HG03139 (cell line): Measurements from ENCODE around the gene CHST11.
"Not testable (repeated sequence)": the region's sequence is repeated elsewhere in the genome, so short reads cannot be mapped to it uniquely, and the experiment has no call there.

Experiments used
- ATAC-seq: cut with Tn5 transposase; IDR thresholded peaks from one replicate; pipeline ENCODE4 v1.9.1; 2021; ENCODE audit not compliant: unreplicated experiment

The CHST11 gene

DNA sequence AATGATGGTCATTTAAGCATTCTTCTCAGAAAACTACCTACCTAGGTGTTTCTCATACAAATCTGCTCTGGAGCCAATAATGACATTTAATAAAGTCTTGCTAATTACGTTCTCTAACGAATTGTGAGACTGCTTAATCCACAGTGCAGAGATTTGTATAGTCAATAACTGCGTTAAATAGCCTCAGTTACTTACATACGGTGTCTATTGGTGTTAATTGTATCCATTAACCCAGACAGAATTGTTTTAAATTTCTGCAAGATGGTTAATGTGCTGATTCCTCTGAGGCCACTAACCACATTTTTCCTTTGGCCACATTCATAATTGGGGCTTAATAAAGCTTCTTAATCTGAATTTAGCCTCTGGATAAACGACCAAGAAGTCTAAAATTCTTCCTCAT, 329.6 kb downstream of the CHST11 start:
- ATAC-seq, result no peak

DNA sequence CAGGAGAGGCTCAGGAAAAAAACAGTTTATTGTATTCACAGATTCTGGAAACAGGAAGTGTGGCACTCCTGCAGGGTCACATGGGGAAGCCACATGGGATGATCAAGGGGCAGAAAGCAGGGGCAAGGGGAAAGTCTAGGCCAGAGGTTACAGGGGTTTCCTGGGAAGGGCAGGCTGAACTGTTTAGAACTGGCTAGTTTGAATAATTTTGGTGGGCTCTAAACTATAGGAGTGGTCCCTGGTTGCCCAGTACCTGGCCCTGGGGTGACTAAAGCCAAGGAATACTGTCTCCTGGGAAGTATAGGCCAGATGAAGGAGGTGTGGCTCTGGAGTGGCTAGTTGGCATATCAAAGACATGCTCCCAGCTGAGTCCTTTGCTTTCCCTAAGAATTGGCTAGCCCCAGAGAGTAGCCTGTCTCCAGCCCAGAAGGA, 332.1 kb downstream of the CHST11 start:
- ATAC-seq, result no peak

DNA sequence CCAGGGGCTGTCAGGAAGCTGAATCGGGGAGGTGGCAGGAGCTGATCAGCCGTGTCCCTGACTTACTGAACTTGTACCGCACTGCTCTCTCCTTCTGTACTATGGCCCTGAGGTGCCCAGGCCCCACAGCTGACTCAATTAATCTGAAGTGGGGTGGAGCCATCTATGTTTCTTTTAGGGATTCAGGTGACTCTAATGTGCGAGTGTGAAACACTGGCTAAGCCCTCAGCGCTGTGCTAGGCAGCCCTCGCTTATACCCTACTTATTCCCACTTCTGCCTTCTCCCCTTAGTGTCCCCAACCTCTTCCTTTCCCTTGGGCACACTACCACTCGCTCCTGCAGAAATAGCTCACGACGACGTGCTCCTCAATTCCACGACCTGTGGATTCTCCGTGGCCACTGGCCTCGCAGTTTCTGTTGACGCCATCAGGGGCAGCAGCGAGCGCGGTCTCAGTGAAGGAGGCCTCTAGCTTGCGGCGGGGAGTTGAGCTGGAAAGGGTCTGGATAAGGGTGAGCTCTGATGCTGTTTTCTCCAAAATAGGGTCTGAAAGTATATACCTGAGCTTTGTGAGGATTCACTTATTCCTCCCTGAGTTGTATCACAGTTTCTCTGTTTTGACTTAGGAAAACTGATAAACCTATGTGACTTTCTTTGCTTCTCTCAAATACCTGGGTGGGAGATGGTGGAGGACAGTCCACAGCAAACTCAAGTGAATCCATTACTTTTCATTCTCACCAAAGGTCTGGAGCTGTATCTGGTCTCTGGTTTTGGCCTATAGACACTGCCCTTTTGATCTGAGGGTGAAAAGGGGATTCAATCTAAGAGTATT, 333.8 kb downstream of the CHST11 start:
- no peak for ATAC-seq

DNA sequence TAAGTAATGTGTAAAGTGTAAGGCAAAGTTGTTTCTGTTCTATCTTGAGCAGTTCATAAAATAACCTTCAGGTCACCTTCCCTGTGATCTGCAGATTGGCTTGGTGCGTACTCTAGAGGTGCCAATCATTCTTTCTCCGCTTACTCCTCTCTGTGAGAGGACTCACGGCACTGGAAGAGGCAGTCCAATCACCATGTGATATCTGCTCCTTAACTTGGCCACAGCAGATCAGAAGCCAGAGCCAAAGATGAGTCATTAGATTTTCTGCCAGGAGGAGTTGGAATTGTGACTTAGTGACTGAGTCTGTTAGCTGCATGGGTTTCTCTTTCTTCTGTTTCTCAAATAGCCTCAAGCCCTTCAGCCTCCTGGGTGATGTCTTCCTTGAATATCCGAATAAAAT, 335.8 kb downstream of the CHST11 start:
- ATAC-seq, result no peak

DNA sequence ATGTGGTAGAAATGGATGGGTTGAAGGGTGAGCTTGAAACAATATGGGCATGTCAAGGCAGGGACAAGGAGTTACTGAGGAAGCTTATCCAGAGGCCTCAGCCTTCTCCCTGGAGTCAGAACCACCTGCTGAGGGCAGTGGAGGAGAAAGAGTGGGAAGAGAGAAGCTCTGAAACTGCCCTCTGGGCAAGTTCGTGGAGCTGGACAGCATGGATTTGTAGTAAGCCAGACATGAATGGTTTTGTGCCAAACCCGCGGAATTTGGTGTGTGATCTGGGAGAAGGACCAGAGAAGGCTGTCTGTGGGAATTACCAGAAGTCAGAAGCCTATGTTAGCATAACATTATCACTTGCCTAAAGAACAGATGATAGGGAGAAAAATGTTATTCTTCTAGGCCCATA, 336.5 kb downstream of the CHST11 start:
- no peak for ATAC-seq

DNA sequence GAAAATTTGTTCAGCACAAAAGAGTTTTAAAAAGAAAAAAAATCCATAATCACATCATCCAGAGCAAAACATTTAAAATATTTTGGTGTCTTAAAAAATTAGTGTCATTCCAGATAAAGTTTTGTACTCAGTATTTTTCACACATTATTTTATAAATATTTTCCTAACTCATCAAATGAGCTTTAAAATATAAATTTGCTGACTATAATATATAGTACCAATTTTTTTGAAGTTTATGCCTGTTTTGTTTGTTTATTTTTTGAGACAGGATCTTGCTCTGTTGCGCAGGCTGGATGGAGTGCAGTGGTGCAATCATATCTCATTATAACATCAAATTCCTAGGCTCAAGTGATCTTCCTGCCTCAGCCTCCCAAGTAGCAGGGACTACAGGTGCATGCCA, 337.2 kb downstream of the CHST11 start:
- no peak for ATAC-seq

DNA sequence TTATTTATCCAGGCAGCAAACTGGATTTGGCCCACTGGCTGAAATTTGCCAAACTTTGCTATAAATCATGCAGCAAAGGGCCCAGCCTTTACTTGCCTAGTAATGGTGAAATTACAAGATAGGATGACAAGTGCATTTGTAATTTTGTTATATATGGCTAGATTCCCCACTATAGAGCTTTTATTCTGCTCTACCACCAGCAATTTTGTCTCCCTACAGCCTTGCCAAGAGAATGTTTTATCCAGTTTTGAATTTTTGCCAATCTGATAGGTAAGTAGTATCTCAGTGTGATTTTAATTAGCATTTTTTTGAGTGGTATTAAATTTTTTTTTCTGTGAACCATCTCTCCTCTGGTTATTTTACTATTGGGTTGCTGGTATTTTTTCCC, 339.7 kb downstream of the CHST11 start:
- ATAC-seq, result no peak

DNA sequence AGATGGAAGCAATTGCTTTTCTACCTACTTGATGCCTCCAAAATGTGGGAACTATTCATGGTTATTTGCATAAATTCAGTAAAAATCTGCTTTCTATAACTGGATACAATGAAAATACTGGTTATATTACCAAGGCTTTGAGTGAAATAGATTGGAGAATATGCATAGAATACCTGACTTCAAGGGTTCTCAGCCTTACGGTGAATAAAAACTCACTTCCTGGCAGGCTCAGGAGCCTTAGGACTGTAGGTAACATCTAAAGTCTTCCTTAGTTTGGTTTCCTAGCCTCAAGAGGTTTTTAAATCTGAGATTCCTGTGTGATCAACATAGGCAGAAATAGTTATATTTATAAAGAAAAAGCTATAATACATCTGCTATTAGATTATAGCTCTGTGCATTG, 342.7 kb downstream of the CHST11 start:
- no peak for ATAC-seq

DNA sequence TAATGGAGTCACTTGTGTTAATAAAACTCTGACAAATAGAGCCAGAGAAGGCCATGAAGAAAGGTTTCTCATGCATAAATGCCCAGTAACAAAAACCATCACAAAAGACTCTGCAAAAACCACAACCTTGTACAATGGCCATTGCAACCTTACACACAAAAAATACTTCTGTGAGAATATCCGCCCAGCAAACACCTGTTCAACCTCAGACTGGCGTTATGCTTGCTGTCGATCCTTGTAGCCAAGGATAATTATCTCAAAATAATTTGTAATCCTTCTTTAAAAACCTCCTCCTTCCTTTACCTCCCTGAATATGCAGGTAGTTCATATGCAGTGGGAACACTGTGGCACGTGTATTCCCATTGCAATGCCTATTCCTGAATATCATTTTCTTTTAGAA, 344.3 kb downstream of the CHST11 start:
- ATAC-seq, result no peak

DNA sequence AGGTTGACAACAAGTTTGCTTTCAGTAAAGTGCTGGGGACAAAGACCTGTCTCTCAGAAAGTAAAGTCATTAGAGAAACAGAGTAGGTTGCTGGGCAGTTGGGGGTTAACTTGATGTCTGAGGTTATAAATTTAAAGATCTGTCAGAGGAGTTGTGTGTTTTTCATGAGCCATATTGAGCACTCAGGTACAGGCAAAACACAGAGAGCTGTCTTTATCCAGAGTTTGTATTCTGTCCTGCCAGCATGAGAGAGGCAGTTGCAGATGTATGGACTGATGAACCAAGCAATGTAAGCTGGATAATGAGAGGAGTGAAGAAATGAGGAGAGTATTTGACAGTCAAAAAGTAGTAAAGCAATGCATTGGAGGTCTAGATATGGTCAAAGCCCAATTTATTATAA, 344.7 kb downstream of the CHST11 start:
- no peak for ATAC-seq

DNA sequence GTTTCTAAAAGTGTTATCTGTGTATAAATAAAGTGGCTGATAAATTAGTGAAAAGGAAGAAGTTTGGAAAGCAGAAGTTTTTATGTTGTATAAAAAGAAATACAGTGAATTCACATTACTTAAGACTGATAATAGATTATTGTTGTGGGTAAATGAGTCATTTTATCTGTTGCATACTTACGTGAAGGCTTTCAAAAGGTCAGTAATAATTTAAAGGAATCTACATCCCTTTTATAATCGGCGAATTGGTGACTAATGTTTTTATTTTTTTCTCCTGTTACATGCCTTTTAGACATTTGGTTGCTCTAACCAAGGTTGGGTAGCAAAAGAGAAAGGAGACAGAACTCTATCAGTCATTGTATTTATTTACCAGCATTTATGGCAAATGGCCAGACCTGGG, 345.5 kb downstream of the CHST11 start:
- no peak for ATAC-seq

DNA sequence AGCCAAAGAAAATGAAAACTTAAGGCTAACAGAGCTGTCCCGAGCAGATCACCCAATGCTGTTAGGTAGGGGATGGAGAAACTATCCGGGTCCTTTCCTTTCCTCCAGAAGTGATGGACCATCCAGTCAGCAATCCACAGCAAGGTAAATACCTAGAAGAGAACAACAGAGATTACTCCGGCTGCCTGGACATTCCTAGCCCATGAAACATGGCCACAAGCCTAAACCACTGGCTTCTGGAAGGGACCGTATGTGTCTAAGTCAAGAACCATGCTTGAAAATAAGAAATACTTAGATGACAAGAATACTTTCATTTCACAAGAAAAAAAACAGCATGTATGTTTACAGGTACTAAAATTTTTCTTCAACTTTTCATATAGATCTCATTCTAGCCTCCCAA, 348.4 kb downstream of the CHST11 start:
- no peak for ATAC-seq

DNA sequence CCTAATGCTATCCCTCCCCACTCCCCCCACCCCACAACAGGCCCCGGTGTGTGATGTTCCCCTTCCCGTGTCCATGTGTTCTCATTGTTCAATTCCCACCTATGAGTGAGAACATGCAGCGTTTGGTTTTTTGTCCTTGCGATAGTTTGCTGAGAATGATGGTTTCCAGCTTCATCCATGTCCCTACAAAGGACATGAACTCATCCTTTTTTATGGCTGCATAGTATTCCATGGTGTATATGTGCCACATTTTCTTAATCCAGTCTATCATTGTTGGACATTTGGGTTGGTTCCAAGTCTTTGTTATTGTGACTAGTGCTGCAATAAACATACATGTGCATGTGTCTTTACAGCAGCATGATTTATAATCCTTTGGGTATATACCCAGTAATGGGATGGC, 349.4 kb downstream of the CHST11 start:
- not testable (repeated sequence) for ATAC-seq

DNA sequence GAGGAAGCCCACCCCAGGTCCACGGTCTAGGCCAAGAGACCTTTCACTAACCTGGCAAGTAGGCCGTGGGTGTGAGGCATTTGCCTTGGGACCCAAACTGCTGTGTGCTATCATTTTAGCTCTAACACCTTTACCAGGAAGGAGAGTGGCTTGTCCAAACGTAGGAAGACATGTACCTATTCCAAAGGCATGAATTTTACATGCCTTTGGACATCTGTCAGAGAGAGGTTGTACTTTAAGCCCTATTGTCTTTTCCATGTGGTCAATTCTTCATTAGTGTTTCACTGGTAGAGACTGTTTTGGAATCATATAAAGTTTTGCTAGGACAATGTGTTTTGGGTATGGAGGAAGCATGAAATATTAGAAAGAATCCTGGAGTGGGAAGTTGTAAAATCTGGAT, 352.5 kb downstream of the CHST11 start:
- ATAC-seq, result no peak

DNA sequence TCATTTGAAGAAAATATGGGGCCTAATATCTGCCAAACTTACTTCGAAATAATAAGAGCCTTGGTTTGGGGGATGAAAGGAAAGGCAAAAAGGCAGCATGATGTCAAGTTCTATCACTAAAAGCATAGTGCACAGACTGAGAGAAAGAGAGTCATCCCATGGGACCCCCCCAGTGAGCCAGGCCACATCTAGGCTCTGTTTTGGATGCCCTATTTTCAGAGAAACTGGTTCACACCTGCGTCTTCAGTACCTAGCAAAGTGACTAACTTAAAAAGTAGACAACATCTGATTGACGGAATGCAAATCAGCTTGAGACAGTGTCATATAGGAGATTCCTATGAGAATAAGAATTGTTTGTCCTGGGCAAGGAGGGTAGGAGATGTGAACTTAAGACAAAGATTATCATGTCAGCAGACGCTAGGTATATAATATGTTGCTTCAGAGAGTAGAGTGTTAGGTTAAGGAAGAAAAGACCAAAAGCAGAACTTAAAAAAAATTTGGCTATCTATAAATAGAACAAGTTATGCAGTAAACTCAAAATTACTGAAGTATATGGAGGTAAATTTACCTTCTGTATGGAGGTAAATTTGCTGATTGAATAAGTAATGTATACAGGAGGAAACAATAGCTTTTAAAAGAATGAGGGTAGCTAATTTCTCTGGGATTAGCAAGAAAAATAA, 353.1 kb downstream of the CHST11 start:
- no peak for ATAC-seq
